ENCODE measurements around the gene SYNGR2.

- TF ChIP-seq CTCF (IDR thresholded peaks at IDR 0.05 in 2 of 3, conservative IDR thresholded peaks at IDR 0.05 in 1 of 3; ENCODE audit: borderline replicate concordance in 1 of 3, insufficient read depth in 1 of 3, low read depth in 2 of 3, low read length in 2 of 3), result no peak
- no peak for TF ChIP-seq ATF3 (IDR thresholded peaks at IDR 0.05)
- no peak for TF ChIP-seq POLR2A (IDR thresholded peaks at IDR 0.05; ENCODE audit: borderline replicate concordance, extremely low read depth, insufficient read depth, insufficient read length)
- TF ChIP-seq POLR2AphosphoS5 (IDR thresholded peaks at IDR 0.05; ENCODE audit: low read depth, low read length), result no peak
- no peak for TF ChIP-seq REST (IDR thresholded peaks at IDR 0.05; ENCODE audit: low read depth)
- no peak for TF ChIP-seq RAD21 (IDR thresholded peaks at IDR 0.05; ENCODE audit: low read depth)
- TF ChIP-seq MAX (IDR thresholded peaks at IDR 0.05), result no peak
- TF ChIP-seq EZH2 (IDR thresholded peaks at IDR 0.05), result no peak
- TF ChIP-seq ZFX (IDR thresholded peaks at IDR 0.05), result no peak
These were observed 19.9 kb upstream of the SYNGR2 start for GRCh38 chr17:78148286-78149016.
